ENCODE data around the gene LRRC15.
A peak's percentile ranks its signal among the peaks of the same experiment; 100 is the strongest.

LRRC15 gene

DNA sequence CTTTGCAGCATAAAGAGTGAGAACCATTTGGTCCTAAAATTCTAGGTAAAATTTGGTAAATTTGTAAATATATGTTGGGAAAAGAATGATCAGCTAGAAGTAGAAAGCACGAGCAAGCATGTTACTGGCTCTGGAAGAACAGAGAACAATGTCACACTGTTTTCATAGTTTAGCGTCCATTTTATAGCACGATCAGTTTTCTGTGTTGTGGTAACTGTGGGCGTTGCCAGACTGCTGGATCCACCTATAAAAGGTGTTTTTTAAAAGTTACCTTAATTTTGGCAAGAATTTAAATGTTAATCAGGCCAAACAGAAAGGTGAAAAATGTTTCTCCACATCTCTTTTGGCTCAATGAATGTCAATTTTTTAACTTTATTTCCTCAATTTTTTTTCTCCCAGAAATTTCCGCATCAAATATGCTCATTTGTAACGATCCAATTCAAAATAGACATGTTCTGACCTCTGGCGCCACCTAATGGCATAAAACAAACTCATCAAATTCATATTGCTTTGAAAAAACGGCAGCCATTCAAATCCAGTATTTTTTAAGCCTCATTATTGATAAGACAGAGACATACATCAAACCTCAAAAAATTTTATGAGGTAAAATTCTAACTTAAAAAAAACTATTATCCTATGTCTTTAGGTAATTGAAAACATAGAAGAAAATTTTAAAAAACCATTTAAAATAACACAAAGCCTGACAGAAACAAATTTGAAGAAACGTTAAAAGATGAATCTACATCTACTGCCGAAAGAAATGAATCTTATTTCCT is 35.0 kb upstream of the LRRC15 start:
- Histone ChIP-seq H3K14ac (ENCODE audit: low read length) (no peak overlapping the region), H4K91ac (ENCODE audit: low read depth, low read length, poor library complexity) (no peak overlapping the region), H3K27ac (replicated peaks; ENCODE audit: low read length) (no peak overlapping the region), H2BK120ac (ENCODE audit: low read depth, low read length) (no peak overlapping the region), H3K36me3 (replicated peaks in 1 of 2; ENCODE audit: control insufficient read depth in 2 of 2, insufficient read depth in 2 of 2, low read length in 2 of 2) (peaks cover 3 to 44% of the 10 kb centered on the region in 2 donors), H2BK12ac (ENCODE audit: low read length) (no peak overlapping the region), H3K27me3 (ENCODE audit: control insufficient read depth in 3 of 3, insufficient read depth in 3 of 3, low read depth in 1 of 3, low read length in 3 of 3) (no peaks in the 10 kb centered on the region), H2BK15ac (ENCODE audit: low read length) (no peak overlapping the region), H3K4me3 (ENCODE audit: low read length in 2 of 2) (no peak overlapping the region), H3K4me1 (ENCODE audit: control insufficient read depth in 2 of 2, insufficient read depth in 1 of 2, low read depth in 1 of 2, low read length in 2 of 2) (peaks cover 2 to 27% of the 10 kb centered on the region in 2 donors), H3K4me2 (ENCODE audit: insufficient read depth, low read length, poor library complexity, severe bottlenecking) (no peak overlapping the region), H3K9me3 (replicated peaks in 1 of 2; ENCODE audit: control insufficient read depth in 2 of 2, insufficient read depth in 1 of 2, low read depth in 1 of 2, low read length in 2 of 2) (no peaks in the 10 kb centered on the region), H2BK5ac (ENCODE audit: low read length) (no peak overlapping the region), H3K79me1 (ENCODE audit: low read depth, low read length) (no peaks in the 10 kb centered on the region), H4K8ac (ENCODE audit: low read depth, low read length) (no peak overlapping the region), H3K4ac (ENCODE audit: low read length) (no peak overlapping the region), H2AK5ac (ENCODE audit: low read depth, low read length) (no peak overlapping the region), H3K18ac (ENCODE audit: low read length) (no peak overlapping the region), H3K9ac (ENCODE audit: low read depth, low read length, poor library complexity) (no peak overlapping the region), H3K23ac (ENCODE audit: low read depth, low read length, poor library complexity) (no peak overlapping the region), H2AFZ (ENCODE audit: low read length) (no peak overlapping the region)
- no peak for DNase-seq (ENCODE audit: low spot score)
- WGBS, 2 donors (ENCODE audit: extremely low coverage in 2 of 2, insufficient read length in 2 of 2, insufficient replicate concordance in 1 of 2): no CpG with 5 or more reads among the region's 10 CpGs

DNA sequence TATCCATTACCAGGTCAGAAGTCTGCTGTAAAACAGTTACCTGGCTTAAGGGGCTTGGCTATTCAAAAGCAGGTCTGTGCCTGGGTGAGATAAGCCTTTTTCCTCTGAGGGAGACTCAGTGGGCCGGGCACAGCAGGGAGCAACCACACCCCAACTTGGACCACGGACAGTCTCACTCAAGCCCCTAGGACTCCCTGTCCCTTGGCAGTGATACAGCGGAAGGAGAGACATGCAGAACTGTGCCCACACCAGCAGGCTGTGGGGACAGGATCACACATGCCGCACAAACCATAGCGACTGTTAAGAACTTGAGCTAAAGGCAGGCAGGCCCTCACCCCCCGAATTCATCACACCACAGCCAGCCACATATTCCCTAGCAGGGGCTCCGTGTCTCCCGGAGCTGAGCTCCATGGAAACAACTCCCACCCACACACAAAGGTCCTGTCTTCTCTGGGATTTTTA is 32.4 kb upstream of the LRRC15 start:
- Histone ChIP-seq H3K14ac (ENCODE audit: low read length) (peak overlapping the region; percentile 13), H3K9ac (ENCODE audit: low read depth, low read length, poor library complexity) (no peak overlapping the region), H3K36me3 (replicated peaks in 1 of 2; ENCODE audit: control insufficient read depth in 2 of 2, insufficient read depth in 2 of 2, low read length in 2 of 2) (peaks cover 3 to 32% of the 10 kb centered on the region in 2 donors), H2BK5ac (ENCODE audit: low read length) (no peak overlapping the region), H2BK15ac (ENCODE audit: low read length) (no peak overlapping the region), H3K18ac (ENCODE audit: low read length) (no peak overlapping the region), H3K4me1 (ENCODE audit: control insufficient read depth in 2 of 2, insufficient read depth in 1 of 2, low read depth in 1 of 2, low read length in 2 of 2) (peaks cover 3 to 8% of the 10 kb centered on the region in 2 donors), H3K4me3 (ENCODE audit: low read length in 2 of 2) (no peak overlapping the region), H2AK5ac (ENCODE audit: low read depth, low read length) (no peak overlapping the region), H3K9me3 (replicated peaks in 1 of 2; ENCODE audit: control insufficient read depth in 2 of 2, insufficient read depth in 1 of 2, low read depth in 1 of 2, low read length in 2 of 2) (peaks cover 2 to 6% of the 10 kb centered on the region in 2 donors), H4K8ac (ENCODE audit: low read depth, low read length) (no peak overlapping the region), H2BK120ac (ENCODE audit: low read depth, low read length) (no peak overlapping the region), H3K27ac (replicated peaks; ENCODE audit: low read length) (no peak overlapping the region), H3K23ac (ENCODE audit: low read depth, low read length, poor library complexity) (peak overlapping the region; percentile 68), H3K27me3 (ENCODE audit: control insufficient read depth in 3 of 3, insufficient read depth in 3 of 3, low read depth in 1 of 3, low read length in 3 of 3) (peaks cover 0 to 18% (median under 1%) of the 10 kb centered on the region in 3 experiments), H3K79me1 (ENCODE audit: low read depth, low read length) (no peaks in the 10 kb centered on the region), H3K4me2 (ENCODE audit: insufficient read depth, low read length, poor library complexity, severe bottlenecking) (no peak overlapping the region), H4K91ac (ENCODE audit: low read depth, low read length, poor library complexity) (no peak overlapping the region), H2BK12ac (ENCODE audit: low read length) (no peak overlapping the region), H2AFZ (ENCODE audit: low read length) (no peak overlapping the region), H3K4ac (ENCODE audit: low read length) (no peak overlapping the region)
- no CpG with 5 or more reads among the region's 8 CpGs for WGBS, 2 donors (ENCODE audit: extremely low coverage in 2 of 2, insufficient read length in 2 of 2, insufficient replicate concordance in 1 of 2)
- DNase-seq (ENCODE audit: low spot score): no peak

DNA sequence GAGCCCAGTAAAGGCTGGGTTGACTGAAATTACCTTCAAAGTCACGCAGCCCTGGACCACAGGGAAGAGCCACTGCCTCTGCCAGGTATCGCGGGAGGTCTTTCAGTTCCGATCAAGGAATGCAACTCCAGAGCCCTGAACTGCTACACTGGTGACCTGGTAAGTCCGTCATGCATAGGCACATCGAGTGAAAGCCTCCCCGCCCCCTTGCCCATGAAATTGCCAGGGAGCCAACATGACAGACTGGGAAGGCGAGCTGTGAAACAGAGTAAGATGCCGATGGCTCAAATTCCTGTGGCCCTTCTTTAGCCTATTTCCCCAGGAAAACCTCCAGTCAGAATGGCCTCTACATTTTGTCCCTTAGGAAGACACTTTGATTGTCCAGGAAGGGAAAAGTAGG is 31.8 kb upstream of the LRRC15 start:
- WGBS, 2 donors (ENCODE audit: extremely low coverage in 2 of 2, insufficient read length in 2 of 2, insufficient replicate concordance in 1 of 2): no CpG with 5 or more reads among the region's 9 CpGs
- H4K91ac ChIP-seq (ENCODE audit: low read depth, low read length, poor library complexity): no peak overlapping the region
- H3K27ac ChIP-seq (replicated peaks; ENCODE audit: low read length): no peak overlapping the region
- no peak for DNase-seq (ENCODE audit: low spot score)
- H3K4me3 ChIP-seq (ENCODE audit: low read length in 2 of 2): no peak overlapping the region
- no peak overlapping the region for H3K23ac ChIP-seq (ENCODE audit: low read depth, low read length, poor library complexity)
- H3K18ac ChIP-seq (ENCODE audit: low read length): no peak overlapping the region
- peaks cover 0 to 22% (median 2%) of the 10 kb centered on the region in 3 experiments for H3K27me3 ChIP-seq (ENCODE audit: control insufficient read depth in 3 of 3, insufficient read depth in 3 of 3, low read depth in 1 of 3, low read length in 3 of 3)
- H3K4ac ChIP-seq (ENCODE audit: low read length): no peak overlapping the region
- no peak overlapping the region for H3K14ac ChIP-seq (ENCODE audit: low read length)
- no peak overlapping the region for H2BK15ac ChIP-seq (ENCODE audit: low read length)
- H3K4me1 ChIP-seq (ENCODE audit: control insufficient read depth in 2 of 2, insufficient read depth in 1 of 2, low read depth in 1 of 2, low read length in 2 of 2): peaks cover 4 to 8% of the 10 kb centered on the region in 2 donors
- H3K9ac ChIP-seq (ENCODE audit: low read depth, low read length, poor library complexity): no peak overlapping the region
- no peaks in the 10 kb centered on the region for H3K79me1 ChIP-seq (ENCODE audit: low read depth, low read length)
- no peak overlapping the region for H2BK12ac ChIP-seq (ENCODE audit: low read length)
- H4K8ac ChIP-seq (ENCODE audit: low read depth, low read length): no peak overlapping the region
- H2AFZ ChIP-seq (ENCODE audit: low read length): no peak overlapping the region
- peaks cover 3 to 6% of the 10 kb centered on the region in 2 donors for H3K9me3 ChIP-seq (replicated peaks in 1 of 2; ENCODE audit: control insufficient read depth in 2 of 2, insufficient read depth in 1 of 2, low read depth in 1 of 2, low read length in 2 of 2)
- H3K4me2 ChIP-seq (ENCODE audit: insufficient read depth, low read length, poor library complexity, severe bottlenecking): no peak overlapping the region
- H2AK5ac ChIP-seq (ENCODE audit: low read depth, low read length): no peak overlapping the region
- no peak overlapping the region for H2BK120ac ChIP-seq (ENCODE audit: low read depth, low read length)
- no peak overlapping the region for H2BK5ac ChIP-seq (ENCODE audit: low read length)
- H3K36me3 ChIP-seq (replicated peaks in 1 of 2; ENCODE audit: control insufficient read depth in 2 of 2, insufficient read depth in 2 of 2, low read length in 2 of 2): peaks cover 3 to 32% of the 10 kb centered on the region in 2 donors

DNA sequence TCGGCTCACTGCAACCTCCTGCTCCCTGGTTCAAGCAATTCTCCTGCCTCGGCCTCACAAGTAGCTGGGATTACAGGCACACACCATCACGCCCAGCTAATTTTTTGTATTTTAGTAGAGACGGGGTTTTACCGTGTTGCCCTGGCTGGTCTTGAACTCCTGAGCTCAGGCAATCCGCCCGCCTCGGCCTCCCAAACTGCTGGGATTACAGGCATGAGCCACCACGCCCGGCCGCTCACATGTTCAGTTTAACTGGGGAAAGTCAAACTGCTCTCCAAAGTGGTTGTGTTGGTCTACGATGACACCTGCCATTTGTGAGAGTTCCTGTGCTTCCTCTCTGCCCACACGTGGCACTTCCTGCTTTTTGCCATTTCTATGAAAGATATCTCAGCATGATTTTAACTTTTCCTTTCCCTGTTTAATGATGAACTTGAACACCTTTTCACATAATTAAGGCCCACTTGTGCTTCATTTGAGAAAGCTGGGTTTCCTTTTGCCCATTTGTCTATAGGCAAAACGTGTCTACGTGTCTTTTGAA is 30.4 kb upstream of the LRRC15 start:
- H2BK12ac ChIP-seq (ENCODE audit: low read length): no peak overlapping the region
- no peak overlapping the region for H3K14ac ChIP-seq (ENCODE audit: low read length)
- H2AK5ac ChIP-seq (ENCODE audit: low read depth, low read length): no peak overlapping the region
- DNase-seq (ENCODE audit: low spot score): no peak
- no peak overlapping the region for H2BK120ac ChIP-seq (ENCODE audit: low read depth, low read length)
- no peak overlapping the region for H4K8ac ChIP-seq (ENCODE audit: low read depth, low read length)
- H3K9ac ChIP-seq (ENCODE audit: low read depth, low read length, poor library complexity): no peak overlapping the region
- no peak overlapping the region for H3K4me3 ChIP-seq (ENCODE audit: low read length in 2 of 2)
- H2BK15ac ChIP-seq (ENCODE audit: low read length): no peak overlapping the region
- peaks cover 3 to 6% of the 10 kb centered on the region in 2 donors for H3K9me3 ChIP-seq (replicated peaks in 1 of 2; ENCODE audit: control insufficient read depth in 2 of 2, insufficient read depth in 1 of 2, low read depth in 1 of 2, low read length in 2 of 2)
- peaks cover 0 to 22% (median 2%) of the 10 kb centered on the region in 3 experiments for H3K27me3 ChIP-seq (ENCODE audit: control insufficient read depth in 3 of 3, insufficient read depth in 3 of 3, low read depth in 1 of 3, low read length in 3 of 3)
- no CpG with 5 or more reads among the region's 15 CpGs for WGBS, 2 donors (ENCODE audit: extremely low coverage in 2 of 2, insufficient read length in 2 of 2, insufficient replicate concordance in 1 of 2)
- H2AFZ ChIP-seq (ENCODE audit: low read length): no peak overlapping the region
- no peaks in the 10 kb centered on the region for H3K79me1 ChIP-seq (ENCODE audit: low read depth, low read length)
- no peak overlapping the region for H3K4ac ChIP-seq (ENCODE audit: low read length)
- no peak overlapping the region for H3K23ac ChIP-seq (ENCODE audit: low read depth, low read length, poor library complexity)
- no peak overlapping the region for H4K91ac ChIP-seq (ENCODE audit: low read depth, low read length, poor library complexity)
- H2BK5ac ChIP-seq (ENCODE audit: low read length): no peak overlapping the region
- H3K27ac ChIP-seq (replicated peaks; ENCODE audit: low read length): no peak overlapping the region
- H3K4me1 ChIP-seq (ENCODE audit: control insufficient read depth in 2 of 2, insufficient read depth in 1 of 2, low read depth in 1 of 2, low read length in 2 of 2): peaks cover 7 to 21% of the 10 kb centered on the region in 2 donors
- H3K18ac ChIP-seq (ENCODE audit: low read length): no peak overlapping the region
- H3K36me3 ChIP-seq (replicated peaks in 1 of 2; ENCODE audit: control insufficient read depth in 2 of 2, insufficient read depth in 2 of 2, low read length in 2 of 2): peaks cover 0 to 20% of the 10 kb centered on the region in 2 donors
- no peak overlapping the region for H3K4me2 ChIP-seq (ENCODE audit: insufficient read depth, low read length, poor library complexity, severe bottlenecking)
